ENCODE measurements around the gene DENND10. TPM values are rescaled to one million over a fixed set of nuclear protein-coding genes. Genes with fewer than 3 reads are reported as not detected.
"Not testable (repeated sequence)": the region's sequence is repeated elsewhere in the genome, so short reads cannot be mapped to it uniquely, and the experiment has no call there.

DENND10 gene
- total RNA-seq, 1 experiment from 2014 or later: 46.2 TPM

DNA sequence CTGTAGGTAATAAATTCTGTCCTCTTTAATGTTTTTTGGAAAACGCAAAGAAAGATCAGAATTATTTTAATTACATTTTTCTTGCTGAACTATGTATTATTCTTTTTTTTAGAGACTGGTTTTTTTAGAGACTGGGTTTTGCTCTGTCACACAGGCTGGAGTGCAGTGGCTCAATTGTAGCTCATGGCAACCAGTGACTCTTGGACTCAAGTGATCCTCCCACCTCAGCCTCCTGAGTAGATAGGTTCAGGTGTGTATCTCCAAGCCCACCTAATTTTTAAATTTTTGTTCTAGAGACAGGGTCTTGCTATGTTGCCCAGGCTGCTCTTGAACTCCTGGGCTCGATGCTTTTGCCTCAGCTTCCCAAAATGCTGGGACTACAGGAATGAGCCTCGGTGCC is 5.3 kb upstream of the DENND10 start:
- DNase-seq (ENCODE audit: low read depth): no peak

DNA sequence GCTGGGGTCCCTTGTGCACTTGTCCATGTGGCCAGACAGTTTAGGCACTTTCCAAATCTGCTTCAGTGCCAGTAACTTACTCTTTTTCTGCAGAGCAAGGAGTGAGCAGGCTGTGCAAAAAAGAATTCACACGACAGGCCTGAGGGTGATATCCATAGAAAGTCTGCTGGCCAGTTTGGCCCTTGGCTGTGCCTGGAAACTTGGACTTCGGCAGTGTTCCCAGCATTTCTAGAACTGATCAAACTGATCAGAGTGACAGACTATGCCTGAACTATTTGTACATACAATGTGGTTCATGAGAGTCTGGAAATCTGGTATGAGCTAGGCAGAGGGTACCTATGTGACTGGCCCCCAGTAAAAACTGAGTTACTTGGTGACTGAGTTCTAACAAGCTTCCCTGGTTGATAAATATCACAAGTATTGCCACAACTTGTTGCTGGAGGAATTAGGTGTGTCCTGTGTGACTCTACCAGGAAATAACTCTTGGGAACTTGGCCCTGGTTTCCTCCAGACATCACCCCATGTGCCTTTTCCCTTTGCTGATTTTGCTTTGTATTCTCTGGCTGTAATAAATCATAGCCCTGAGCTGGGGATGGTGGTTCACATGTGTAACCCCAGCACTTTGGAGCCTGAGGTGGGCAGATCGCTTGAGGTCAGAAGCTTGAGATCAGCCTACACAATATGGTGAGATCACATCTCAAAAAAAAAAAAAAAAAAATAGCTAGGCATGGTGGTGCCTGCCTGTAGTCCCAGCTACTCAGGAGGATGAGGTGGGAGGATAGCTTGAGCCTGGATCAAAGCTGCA is 3.3 kb upstream of the DENND10 start:
- no peak for DNase-seq (ENCODE audit: low read depth)

DNA sequence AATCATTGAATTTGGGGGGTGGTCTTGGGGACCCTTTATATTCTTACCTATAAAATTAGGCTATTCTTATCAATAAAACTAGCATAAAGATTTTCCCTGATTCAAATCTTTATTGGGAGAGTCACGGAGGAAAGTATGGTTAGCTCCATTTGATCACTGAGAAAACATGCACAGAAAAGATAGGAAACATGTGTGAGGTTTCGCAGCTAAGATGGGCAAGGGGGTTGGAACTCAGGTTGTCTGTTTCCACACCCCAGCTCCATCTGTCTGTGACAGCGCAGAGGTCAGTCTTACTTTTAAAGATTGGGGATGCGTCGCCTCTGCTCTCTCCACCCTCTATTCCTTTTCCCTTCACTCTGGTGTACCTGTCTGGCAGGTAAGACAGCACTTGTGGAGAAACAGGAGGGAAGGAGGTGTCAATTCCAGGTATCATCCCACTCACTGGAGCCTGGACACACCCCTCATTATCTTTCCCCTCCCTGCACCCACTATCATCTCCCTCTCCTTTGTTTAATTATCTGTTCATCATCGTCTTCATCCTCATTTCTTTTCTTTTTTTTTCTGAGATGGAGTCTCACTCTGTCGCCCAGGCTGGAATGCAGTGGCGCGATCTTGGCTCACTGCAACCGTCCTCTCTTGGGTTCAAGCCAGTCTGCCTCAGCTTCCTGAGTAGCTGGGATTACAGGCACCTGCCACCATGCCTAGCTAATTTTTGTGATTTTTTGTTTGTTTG is 2.4 kb upstream of the DENND10 start:
- no peak for DNase-seq (ENCODE audit: low read depth)

DNA sequence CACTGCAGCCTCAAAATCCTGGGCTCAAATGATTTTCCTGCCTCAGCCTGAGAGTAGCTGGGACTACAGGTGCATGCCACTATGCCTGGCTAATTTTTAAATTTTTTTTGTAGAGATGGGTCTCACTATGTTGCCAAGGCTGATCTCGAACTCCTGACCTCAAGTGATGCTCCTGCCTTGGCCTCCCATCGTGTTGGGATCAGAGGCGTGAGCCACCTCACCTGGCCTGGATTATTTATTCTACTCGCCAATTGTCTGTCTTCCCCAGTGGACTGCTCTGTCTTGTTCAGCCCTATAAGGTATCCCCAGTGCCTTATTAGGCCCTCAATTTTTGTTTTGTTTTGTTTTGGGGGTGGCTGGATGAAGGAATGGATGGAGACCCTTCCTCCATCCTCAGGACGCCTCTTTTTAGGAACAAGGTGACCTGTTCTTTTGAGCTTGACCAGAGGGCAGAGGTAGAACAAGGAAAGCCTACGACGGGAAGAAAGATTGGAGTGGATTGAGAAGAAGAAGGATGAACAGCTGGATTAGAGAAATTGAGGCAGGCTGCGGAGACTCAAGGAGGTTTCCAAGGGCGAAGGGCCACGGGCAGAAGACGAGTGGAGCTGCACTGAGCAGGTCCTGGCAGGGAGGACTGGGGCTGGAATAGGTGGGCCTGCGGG is 541 bp upstream of the DENND10 start:
- DNase-seq (ENCODE audit: low read depth): no peak

DNA sequence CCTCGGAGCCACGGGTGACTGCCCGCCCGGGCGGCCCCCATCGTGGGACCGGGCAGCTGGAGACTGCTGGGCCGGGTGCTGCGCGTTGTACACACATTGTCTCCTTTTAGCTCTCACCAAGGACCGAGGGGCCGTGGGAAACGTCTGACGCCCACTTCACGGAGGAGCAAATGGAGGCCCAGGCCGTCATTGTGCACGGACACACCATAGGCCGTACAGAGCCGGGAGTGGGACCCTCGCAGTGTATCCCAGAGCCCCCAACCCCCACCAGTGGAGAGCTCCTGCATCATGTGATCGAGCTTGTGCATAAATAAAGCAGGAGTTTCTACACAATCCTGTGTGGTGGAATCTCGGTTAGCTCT is 722 bp downstream of the DENND10 start:
- no peak for DNase-seq (ENCODE audit: low read depth)

DNA sequence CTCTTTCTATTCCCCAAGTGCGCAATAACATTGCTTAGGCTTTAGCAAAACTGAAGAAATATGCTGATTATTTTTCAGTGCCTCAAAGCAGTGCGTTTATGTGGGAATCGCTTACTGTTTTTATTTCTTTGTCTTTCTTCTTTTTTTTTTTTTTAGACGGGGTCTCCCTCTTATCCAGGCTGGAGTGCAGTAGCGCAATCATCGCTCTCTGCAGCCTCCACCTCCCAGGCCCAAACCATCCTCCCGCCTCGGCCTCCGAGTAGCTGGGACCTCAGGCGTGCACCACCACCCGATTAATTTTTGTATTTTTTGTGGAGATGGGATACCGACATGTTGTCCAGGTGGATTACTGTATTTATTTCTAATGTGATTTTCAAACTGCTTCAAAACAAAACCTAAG is 1.2 kb downstream of the DENND10 start:
- DNase-seq (ENCODE audit: low read depth): no peak

DNA sequence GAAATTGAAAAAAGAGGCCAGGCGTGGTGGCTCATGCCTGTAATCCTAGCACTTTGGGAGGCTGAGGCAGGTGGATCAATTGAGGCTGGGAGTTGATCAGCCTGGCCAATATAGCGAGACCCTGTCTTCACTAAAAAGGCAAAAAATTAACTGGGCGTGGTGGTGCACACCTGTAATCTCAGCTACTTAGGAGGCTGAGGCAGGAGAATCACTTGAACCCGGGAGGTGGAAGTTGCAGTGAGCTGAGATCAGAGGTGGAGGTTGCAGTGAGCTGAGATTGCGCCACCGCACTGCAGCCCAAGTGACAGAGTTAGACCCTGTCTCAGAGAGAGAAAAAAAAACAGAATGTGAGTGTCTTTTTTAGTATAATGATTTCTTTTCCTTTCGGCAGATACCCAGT is 2.0 kb downstream of the DENND10 start:
- DNase-seq (ENCODE audit: low read depth): not testable (repeated sequence)

DNA sequence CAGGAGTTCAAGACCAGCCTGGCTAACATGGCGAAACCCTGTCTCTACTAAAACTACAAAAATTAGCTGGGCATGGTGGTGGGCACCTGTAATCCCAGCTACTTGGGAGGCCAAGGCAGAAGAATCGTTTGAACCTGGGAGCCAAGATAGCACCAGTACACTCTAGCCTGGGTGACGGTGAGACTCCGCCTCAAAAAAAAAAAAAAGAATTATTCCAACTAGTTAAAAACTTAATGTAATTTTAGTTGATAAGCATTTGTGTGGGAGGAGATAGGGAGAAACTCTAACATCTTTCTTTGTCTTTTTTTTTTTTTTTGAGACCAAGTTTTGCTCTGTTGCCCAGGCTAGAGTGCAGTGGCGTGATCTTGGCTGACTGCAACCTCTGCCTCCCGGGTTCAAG is 3.2 kb downstream of the DENND10 start:
- DNase-seq (ENCODE audit: low read depth): not testable (repeated sequence)

DNA sequence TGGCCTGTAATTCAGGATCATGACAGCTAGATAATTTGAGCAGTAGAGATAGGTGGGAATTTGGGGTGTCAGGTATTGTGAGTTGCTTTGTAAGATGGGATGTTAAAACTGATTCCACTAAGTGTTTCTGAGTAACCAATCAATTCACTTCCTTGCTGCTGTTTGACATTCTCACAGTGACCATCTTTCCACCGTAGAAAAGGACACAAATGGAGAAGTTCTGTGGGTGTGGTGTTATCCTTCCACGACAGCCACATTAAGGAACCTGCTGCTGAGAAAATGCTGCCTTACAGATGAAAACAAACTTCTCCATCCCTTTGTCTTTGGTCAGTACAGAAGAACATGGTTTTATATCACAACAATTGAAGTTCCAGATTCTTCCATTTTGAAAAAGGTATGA is 3.9 kb downstream of the DENND10 start:
- not testable (repeated sequence) for DNase-seq (ENCODE audit: low read depth)

DNA sequence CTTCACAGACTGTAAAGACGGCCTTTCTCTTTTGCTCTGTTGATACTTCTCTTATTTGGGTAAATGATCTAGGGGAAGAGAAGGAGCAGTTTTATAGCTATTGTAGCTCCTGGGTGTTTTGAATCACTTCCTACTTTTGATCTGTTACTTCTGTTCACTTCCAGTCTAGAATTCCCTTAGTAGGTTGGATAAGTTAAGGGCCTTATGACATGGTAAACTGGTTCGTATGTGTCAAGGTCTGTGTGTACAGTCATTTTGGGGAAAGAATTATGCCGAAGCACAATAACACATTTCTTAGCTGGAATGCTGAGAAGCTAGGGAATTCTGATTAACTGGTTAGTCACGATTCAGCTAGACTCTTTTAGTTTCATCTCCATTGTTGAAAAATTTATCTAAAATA is 8.1 kb downstream of the DENND10 start:
- no peak for DNase-seq (ENCODE audit: low read depth)

DNA sequence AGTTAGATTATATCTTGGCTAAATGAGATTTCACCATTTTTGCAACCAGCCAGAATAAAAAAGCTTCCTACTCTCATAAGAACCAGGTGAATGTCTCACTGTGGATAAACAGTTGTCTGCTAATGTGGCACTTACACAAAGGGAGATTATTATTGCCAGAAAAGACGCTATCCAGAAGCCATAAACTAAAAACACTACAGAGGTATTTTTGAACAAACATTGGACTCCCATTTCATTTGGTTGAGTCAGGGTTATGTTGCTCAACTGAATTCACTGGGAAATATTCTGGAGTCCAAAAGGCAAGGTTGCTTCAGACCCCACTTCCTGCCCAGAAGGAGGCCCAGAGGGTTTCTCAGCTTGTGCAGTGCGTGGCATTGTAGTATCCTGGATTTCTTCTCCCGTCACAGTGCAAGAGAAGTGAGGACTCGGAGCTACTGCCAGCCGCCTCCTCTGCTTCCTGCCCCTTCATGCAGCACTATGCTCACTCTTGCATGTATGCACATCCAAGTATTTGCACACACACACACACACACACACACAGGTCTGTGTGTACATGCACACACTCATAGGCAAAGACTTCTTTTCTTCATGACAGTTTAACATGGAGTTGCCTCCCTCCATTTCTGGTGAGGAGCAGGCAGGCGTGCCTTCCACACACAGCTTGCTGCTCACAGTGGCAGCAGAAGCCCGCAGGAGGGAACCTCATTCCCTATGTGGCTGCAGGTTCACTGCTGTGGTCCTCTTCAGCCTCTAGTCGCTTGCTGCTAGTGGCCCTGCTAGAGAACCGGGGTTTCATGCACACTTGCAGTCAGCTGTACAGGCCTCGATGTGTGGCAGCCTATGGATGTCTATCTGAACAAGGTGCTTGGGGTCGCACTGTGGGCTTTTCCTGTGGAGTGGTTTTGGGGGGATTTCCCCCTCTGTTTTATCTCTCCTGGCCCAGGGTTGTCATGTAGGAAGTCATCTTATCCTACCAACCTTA is 10.1 kb downstream of the DENND10 start:
- DNase-seq (ENCODE audit: low read depth): peak; percentile 42

DNA sequence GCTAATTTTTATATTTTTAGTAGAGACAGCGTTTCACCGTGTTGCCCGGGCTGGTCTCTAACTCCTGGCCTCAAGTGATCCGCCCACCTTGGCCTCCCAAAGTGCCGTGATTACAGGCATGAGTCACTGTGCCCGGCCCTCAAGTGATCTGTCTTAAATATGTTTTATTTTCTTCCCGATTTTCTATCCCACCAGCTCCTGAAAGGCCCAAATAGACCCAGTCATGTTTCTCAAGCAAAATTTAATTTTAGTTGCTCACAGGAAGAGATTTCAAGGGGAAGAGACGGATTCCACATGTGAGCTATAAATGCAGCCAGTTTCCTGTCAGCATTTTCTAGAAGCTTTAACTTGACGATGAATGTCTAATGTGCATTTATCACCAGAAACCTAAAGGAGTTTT is 12.0 kb downstream of the DENND10 start:
- no peak for DNase-seq (ENCODE audit: low read depth)

DNA sequence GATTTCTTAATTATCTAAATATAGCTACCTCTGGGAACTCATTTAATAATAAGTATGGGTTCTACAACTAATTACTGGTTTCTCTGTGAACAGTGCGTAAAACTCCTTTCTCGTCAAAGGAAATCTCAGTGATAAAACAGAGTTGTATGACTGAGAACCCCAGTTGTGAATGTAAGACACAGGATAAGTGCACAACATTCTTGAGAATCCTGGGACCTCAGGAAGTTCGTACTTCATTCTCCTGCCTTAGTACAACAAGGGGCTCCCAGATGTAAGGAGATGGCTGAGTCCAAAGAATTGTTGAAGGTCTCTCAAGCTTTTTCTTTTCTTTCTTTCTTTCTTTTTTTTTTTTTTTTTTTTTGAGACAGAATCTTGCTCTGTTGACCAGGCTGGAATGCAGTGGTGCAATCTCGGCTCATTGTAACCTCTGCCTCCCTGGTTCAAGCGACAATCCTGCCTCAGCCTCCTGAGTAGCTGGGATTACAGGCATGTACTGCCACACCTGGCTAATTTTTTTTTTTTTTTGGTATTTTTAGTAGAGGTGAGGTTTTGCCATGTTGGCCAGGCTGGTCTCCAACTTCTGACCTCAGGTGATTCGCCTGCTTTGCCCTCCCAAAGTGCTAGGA is 12.5 kb downstream of the DENND10 start:
- no peak for DNase-seq (ENCODE audit: low read depth)

DNA sequence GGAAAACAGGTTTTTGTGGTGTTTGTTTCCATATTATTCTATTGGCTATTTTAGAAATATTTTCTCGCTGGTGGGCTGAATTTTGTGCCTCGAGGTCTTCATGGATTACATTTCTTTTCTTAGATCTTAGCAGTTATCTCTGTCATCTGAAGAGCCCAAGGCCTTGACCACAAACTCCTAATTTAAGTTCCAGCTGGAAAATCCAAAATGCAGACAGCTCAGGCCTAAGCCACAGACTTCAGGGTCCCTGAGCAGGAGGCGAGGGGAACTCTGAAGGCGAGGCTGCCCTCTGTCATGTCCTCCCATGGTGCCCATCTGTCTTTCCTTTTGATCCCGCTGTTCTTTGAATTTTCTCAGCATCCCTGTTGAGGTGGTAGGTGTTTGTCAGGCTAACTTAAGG is 14.3 kb downstream of the DENND10 start:
- no peak for DNase-seq (ENCODE audit: low read depth)

DNA sequence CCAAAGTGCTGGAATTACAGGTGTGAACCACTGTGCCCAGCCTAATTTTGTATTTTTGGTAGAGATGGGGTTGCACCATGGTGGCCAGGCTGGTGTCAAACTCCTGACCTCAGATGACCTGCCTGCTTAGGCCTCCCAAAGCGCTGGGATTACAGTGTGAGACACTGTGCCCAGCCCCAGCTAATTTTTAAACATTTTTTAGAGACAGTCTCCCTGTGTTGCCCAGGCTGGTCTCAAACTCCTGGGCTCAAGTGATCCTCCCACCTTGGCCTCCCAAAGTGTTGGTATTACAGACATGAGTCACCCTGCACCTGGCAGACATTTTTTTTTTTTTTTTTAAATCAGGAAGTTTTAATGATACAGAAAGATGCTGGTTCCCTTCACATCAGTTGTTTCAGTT is 15.5 kb downstream of the DENND10 start:
- no peak for DNase-seq (ENCODE audit: low read depth)

DNA sequence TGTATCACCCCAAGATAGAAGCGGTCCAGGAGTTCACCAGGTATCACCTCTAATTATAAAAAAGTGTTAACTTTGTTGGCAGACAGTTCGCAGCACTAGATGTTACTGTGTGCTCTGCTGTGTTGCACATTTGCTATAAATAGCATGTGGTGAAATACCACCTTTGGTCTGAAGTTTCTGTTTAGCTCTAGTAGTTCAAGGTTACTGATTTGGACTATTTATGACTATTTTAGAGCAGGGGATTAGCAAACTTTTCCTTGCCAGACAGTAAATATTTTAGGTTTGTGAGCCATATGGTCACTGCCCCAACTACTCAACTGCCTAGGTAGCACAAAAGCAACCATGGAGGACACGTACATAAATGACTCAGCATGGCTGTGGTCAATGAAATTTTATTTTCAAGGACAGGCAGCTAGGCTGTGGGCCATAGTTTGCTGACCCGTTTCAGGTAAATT is 16.5 kb downstream of the DENND10 start:
- DNase-seq (ENCODE audit: low read depth): peak; percentile 84

DNA sequence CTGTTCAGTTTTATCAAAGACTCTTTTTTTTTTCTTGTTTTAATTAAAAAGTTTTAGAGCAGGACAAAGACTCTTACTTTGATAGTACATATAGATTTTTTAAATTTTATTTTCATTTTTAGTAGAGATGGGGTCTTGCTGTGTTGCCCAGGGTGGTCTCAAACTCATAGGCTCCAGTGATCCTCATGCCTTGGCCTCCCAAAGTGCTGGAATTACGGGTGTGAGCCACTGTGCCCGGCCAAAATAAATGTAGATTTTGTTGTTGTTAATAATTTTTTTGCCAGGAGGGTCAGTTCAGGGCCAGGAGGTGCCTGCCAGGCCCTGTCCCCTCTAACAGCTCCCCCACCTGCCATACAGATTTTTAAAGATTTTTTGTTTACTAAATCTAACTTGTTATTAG is 17.0 kb downstream of the DENND10 start:
- no peak for DNase-seq (ENCODE audit: low read depth)

DNA sequence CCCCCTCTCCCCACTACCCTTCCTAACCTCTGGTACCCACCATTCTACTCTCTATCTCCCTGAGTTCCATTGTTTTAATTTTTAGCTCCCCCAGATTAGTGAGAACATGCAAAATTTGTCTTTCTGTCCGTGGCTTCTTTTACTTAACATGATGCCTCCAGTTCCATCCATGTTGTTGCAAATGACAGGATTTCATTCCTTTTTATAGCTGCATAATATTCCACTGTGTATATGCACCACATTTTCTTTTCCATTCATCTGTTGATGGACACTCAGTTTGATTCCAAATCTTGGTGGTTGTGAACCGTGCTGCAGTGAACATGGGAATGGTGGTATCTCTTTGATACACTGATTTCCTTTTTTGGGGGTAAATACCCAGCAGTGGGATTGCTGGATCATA is 22.0 kb downstream of the DENND10 start:
- DNase-seq (ENCODE audit: low read depth): no peak

DNA sequence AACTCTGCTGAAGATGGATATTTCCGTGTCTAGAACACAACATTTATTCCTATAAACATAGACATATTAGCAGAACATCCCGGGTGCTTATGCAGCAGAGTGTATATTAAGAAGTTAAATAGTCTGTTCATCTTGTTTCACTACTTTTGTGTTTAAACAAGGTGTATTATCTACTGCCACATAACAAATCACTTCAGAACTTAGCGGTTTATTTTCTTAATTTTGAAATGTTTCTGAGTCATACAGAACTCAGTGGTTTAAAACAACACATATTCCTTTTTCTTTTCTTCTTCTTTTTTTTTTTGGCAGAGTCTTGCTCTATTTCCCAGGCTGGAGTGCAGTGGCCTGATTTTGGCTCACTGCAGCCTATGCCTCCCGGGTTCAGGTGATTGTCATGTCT is 25.8 kb downstream of the DENND10 start:
- DNase-seq (ENCODE audit: low read depth): no peak

DNA sequence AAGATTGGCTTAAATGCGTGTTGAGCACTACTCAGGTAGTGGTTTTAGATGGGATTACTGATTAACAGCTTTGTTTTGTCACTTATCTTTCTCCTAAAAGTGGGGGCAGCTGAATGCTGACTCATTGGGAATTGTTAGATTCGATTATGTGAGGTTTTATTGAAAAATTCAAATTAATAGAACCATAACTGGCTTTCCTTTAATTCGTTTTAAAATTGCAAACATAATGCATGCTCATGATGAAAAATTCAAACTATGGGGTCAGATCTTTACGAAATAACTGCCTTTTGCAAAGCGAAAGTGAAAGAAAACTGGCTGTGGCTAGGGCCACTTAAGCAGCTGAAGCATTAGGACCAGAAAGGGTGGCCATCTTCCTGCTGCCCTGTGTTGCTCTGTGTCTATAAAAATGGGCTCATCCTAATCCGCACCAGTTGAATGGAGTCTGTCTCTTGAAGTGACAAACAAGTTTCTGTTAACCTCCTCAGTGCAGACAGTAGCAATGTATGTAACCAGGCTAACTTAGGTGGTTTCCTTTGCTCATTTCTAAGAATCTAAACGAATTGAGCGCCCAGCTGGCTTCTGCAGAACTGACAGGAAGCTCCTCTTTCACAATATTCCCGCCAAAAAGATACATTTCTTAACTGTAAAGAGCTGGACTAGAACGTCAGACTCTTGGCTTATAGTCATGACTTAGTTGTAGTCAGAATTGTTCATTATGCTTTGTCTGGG is 27.8 kb downstream of the DENND10 start:
- DNase-seq (ENCODE audit: low read depth): peak; percentile 61

Data from M059J (cell line).